NCI-H2227 (cell line): Measurements from ENCODE around the gene CLCN1.
"Not testable (repeated sequence)": the region's sequence is repeated elsewhere in the genome, so short reads cannot be mapped to it uniquely, and the experiment has no call there.

ENCODE experiments used
- DNase-seq: peaks from one replicate; lab custom pipeline; 2025; ENCODE audit not compliant: unreplicated experiment; lab: John Stamatoyannopoulos, UW

CLCN1 gene

GRCh38 chr7:143383642-143383957 is 67.7 kb downstream of the CLCN1 start:
- no peak for DNase-seq

- DNase-seq: no peak
Measured at GRCh38 chr7:143384148-143384547, 68.2 kb downstream of the CLCN1 start.

- DNase-seq: no peak
Measured at GRCh38 chr7:143384661-143385631, 69.0 kb downstream of the CLCN1 start.

GRCh38 chr7:143385891-143386781 is 70.2 kb downstream of the CLCN1 start:
- no peak for DNase-seq

GRCh38 chr7:143387156-143387975 is 71.5 kb downstream of the CLCN1 start:
- DNase-seq: no peak

GRCh38 chr7:143388051-143388450 is 72.1 kb downstream of the CLCN1 start:
- DNase-seq: no peak

GRCh38 chr7:143388491-143389101 is 72.7 kb downstream of the CLCN1 start:
- DNase-seq: no peak

- no peak for DNase-seq
Measured at GRCh38 chr7:143389316-143390103, 73.6 kb downstream of the CLCN1 start.

- no peak for DNase-seq
Measured at GRCh38 chr7:143390104-143390772, 74.3 kb downstream of the CLCN1 start.

GRCh38 chr7:143390773-143391317 is 74.9 kb downstream of the CLCN1 start:
- DNase-seq: no peak

- no peak for DNase-seq
Measured at GRCh38 chr7:143391462-143392404, 75.8 kb downstream of the CLCN1 start.

GRCh38 chr7:143392427-143392826 is 76.5 kb downstream of the CLCN1 start:
- DNase-seq: not testable (repeated sequence)

- DNase-seq: no peak
Measured at GRCh38 chr7:143392875-143393266, 77.0 kb downstream of the CLCN1 start.

- DNase-seq: no peak
Measured at GRCh38 chr7:143393267-143394041, 77.5 kb downstream of the CLCN1 start.

- DNase-seq: no peak
Measured at GRCh38 chr7:143394068-143394467, 78.2 kb downstream of the CLCN1 start.

GRCh38 chr7:143394777-143395176 is 78.9 kb downstream of the CLCN1 start:
- DNase-seq: no peak
